ENCODE measurements around the gene RNF4.

Gene RNF4, protein sequence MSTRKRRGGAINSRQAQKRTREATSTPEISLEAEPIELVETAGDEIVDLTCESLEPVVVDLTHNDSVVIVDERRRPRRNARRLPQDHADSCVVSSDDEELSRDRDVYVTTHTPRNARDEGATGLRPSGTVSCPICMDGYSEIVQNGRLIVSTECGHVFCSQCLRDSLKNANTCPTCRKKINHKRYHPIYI

DNA sequence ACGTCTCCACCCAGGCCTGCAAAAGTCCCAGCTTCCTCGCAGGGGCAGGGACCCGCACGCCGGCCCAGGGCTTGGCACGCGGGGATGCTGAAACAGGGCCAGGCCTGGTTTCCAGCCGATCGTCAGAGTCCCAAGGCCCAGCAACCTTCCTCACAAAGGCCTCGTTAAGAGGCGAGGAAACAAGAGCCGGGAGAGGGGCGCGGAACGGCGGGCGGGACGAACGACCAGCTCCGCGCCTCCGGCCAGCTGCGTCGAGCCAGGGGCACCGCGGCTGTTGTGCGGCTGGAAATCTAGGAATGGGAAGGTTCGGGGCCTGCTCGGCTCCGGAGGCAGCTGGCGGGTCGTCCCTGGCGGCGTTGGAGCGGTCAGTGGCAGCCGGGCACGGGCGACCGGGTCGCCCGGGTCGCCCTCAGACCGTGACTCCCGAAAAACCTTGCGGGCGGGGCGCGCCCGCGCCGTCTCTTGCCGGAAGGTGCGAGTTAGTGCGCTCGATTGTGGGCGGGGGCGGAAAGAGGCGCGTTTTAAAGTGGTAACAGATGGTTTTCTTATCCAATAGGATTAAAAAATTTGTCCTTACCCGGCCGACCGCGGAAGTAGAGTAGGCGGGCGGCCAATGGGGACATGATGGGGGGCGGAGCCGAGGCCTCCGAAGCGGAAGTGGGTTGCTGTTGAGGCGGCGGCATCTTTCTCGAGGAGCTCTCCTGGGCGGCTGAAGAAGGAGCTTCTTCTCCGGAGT lies at the start of gene RNF4:
Gene RNF4 (plus strand): TSS at position 651 of the 736 bp plus-strand sequence. CDS start 21,388 bp downstream, outside the sequence.
- Histone ChIP-seq H3K9ac (ENCODE audit: low read length in 5 of 5) (peak within 1 kb of the TSS; percentile 79 to 98 (median 96)), H3K4me1 (ENCODE audit: control insufficient read depth in 5 of 5, insufficient read depth in 5 of 5, low read length in 5 of 5) (peaks cover 4 to 37% (median 29%) of the 10 kb centered on the region in 5 donors), H3K36me3 (ENCODE audit: control insufficient read depth in 5 of 5, insufficient read depth in 5 of 5, low read length in 5 of 5) (peaks cover 7 to 15% (median 10%) of the 10 kb centered on the region in 5 donors)

DNA sequence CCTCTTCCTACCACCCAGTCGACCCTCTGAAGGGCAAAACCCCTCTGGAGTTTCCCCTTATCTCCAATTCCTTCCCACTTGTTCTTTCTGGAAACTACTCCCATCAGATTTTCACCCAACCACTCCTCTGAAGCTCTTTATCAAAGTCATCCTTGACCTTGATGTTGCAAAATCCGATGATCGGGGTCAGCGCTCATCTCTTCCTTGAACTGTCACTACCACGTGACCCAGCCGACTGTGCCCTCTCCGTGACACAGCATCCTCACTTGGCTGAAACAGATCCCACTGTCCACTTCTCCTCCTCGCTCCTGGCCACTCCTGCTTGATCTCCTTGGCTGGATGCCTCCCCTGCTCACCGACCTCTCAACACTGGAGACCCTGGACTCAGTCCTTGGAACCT lies 49.1 kb upstream of the RNF4 start:
- Histone ChIP-seq H3K36me3 (ENCODE audit: control insufficient read depth in 5 of 5, insufficient read depth in 5 of 5, low read length in 5 of 5) (no peaks in the 10 kb centered on the region), H3K9ac (ENCODE audit: low read length in 5 of 5) (no peak overlapping the region), H3K4me1 (ENCODE audit: control insufficient read depth in 5 of 5, insufficient read depth in 5 of 5, low read length in 5 of 5) (peaks cover 1 to 33% (median 28%) of the 10 kb centered on the region in 5 donors), H3K27ac (ENCODE audit: low read depth, low read length) (no peak overlapping the region), H3K27me3 (ENCODE audit: control insufficient read depth in 5 of 5, insufficient read depth in 4 of 5, low read length in 5 of 5) (peaks cover 7 to 31% (median 11%) of the 10 kb centered on the region in 5 donors), H3K9me3 (ENCODE audit: control insufficient read depth in 5 of 5, low read length in 5 of 5) (no peaks in the 10 kb centered on the region), H3K4me3 (ENCODE audit: low read depth in 1 of 5, low read length in 5 of 5) (no peak overlapping the region)

More for the DNA sequence above, at the start of gene RNF4:
- H3K27ac ChIP-seq (ENCODE audit: low read depth, low read length), result peak within 1 kb of the TSS; percentile 92
- no peaks in the 10 kb centered on the region for H3K27me3 ChIP-seq (ENCODE audit: control insufficient read depth in 5 of 5, insufficient read depth in 4 of 5, low read length in 5 of 5)
- H3K9me3 ChIP-seq (ENCODE audit: control insufficient read depth in 5 of 5, low read length in 5 of 5), result no peaks in the 10 kb centered on the region
- H3K4me3 ChIP-seq (ENCODE audit: low read depth in 1 of 5, low read length in 5 of 5), result peak within 1 kb of the TSS; percentile 79 to 98 (median 94)

DNA sequence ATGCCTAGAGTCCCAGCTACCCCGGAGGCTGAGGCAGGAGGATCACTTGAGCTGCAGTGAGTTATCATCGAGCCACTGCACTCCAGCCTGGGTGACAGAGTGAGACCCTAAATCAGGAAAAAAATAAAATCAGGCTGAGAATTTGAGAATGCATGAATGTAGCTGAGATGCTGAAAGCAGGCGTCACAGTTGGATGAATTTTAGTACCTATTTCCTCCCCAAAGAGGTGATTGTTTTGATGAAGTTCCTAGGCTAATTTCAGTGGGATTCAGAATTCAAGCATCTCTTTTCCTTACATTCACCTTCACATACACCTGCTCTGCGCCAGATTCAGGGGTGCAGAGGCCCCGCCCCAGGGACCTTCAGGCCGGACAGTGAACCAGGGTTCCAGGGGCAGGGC lies 47.0 kb upstream of the RNF4 start:
- H3K4me3 ChIP-seq (ENCODE audit: low read depth in 1 of 5, low read length in 5 of 5), result no peak overlapping the region
- peaks cover 3 to 18% (median 6%) of the 10 kb centered on the region in 5 donors for H3K27me3 ChIP-seq (ENCODE audit: control insufficient read depth in 5 of 5, insufficient read depth in 4 of 5, low read length in 5 of 5)
- no peaks in the 10 kb centered on the region for H3K36me3 ChIP-seq (ENCODE audit: control insufficient read depth in 5 of 5, insufficient read depth in 5 of 5, low read length in 5 of 5)
- H3K27ac ChIP-seq (ENCODE audit: low read depth, low read length), result no peak overlapping the region
- peaks cover 0 to 23% (median 21%) of the 10 kb centered on the region in 5 donors for H3K4me1 ChIP-seq (ENCODE audit: control insufficient read depth in 5 of 5, insufficient read depth in 5 of 5, low read length in 5 of 5)
- no peaks in the 10 kb centered on the region for H3K9me3 ChIP-seq (ENCODE audit: control insufficient read depth in 5 of 5, low read length in 5 of 5)
- no peak overlapping the region for H3K9ac ChIP-seq (ENCODE audit: low read length in 5 of 5)

DNA sequence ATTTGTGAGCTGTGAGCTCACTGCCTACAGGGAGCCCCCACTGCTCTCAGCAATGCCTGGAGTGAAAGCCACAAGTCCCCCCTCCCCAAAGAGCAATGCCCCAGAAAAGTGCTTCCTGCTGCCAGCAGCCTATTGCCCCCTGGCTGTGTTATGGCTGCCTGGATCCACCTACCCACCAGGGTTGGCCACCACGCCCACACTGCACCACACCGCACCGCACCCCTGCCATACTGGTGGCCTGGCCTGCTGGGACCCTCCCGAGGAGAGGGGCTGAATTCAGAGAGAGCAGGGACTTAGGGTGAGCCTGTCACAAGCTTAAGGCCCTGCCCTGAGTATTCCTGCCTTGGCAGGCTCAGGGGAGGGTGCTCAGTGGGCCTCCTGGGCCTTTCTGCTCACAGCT lies 45.8 kb upstream of the RNF4 start:
- Histone ChIP-seq H3K9me3 (ENCODE audit: control insufficient read depth in 5 of 5, low read length in 5 of 5) (no peaks in the 10 kb centered on the region), H3K27me3 (ENCODE audit: control insufficient read depth in 5 of 5, insufficient read depth in 4 of 5, low read length in 5 of 5) (peaks cover 3 to 12% (median 6%) of the 10 kb centered on the region in 5 donors), H3K9ac (ENCODE audit: low read length in 5 of 5) (no peak overlapping the region), H3K4me3 (ENCODE audit: low read depth in 1 of 5, low read length in 5 of 5) (no peak overlapping the region), H3K27ac (ENCODE audit: low read depth, low read length) (no peak overlapping the region), H3K4me1 (ENCODE audit: control insufficient read depth in 5 of 5, insufficient read depth in 5 of 5, low read length in 5 of 5) (peaks cover 0 to 14% (median 11%) of the 10 kb centered on the region in 5 donors), H3K36me3 (ENCODE audit: control insufficient read depth in 5 of 5, insufficient read depth in 5 of 5, low read length in 5 of 5) (no peaks in the 10 kb centered on the region)

DNA sequence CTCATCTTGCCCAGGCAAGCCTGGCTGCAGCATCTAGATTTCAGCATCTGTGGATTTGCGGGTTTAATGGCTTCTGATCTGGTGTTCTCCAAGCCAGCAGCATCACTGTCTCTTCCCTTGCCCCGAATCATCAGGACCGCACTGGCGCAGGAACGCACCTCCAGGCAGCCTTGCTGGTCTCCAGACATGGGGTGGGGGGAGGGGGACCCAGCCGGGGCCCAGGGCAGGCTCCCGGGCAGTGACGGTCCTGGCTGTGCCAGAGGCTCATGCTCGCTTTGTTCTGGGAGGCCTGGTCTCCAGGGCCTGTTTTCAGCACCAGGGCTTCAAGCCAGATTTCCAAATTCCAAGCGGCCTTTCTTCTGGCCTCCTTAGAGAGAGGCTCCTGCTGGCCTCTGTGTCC lies 45.2 kb upstream of the RNF4 start:
- H3K4me1 ChIP-seq (ENCODE audit: control insufficient read depth in 5 of 5, insufficient read depth in 5 of 5, low read length in 5 of 5), result peaks cover 0 to 15% (median 9%) of the 10 kb centered on the region in 5 donors
- no peak overlapping the region for H3K4me3 ChIP-seq (ENCODE audit: low read depth in 1 of 5, low read length in 5 of 5)
- H3K36me3 ChIP-seq (ENCODE audit: control insufficient read depth in 5 of 5, insufficient read depth in 5 of 5, low read length in 5 of 5), result no peaks in the 10 kb centered on the region
- no peak overlapping the region for H3K27ac ChIP-seq (ENCODE audit: low read depth, low read length)
- no peak overlapping the region for H3K9ac ChIP-seq (ENCODE audit: low read length in 5 of 5)
- H3K27me3 ChIP-seq (ENCODE audit: control insufficient read depth in 5 of 5, insufficient read depth in 4 of 5, low read length in 5 of 5), result peaks cover 3 to 12% (median 6%) of the 10 kb centered on the region in 5 donors
- H3K9me3 ChIP-seq (ENCODE audit: control insufficient read depth in 5 of 5, low read length in 5 of 5), result no peaks in the 10 kb centered on the region

DNA sequence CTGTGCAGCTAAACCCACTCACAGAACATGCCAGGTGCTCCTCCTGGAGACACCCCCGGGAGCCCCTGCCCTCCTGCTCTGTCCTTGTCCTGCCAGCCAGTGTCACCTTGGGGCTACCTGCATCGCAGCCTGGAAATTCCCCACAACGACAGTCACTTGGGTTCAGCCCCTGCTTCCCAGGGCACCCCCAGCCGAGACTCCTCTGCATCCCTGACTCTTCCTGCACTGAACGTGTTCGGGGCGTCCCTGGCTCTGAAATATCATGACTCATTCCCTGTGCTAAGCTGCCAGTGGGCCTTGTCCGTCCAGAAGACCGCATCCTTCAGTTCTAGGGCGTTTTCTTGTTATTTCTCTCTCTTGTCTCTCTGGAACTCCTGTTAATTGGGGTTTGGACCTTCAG lies 44.3 kb upstream of the RNF4 start:
- Histone ChIP-seq H3K36me3 (ENCODE audit: control insufficient read depth in 5 of 5, insufficient read depth in 5 of 5, low read length in 5 of 5) (no peaks in the 10 kb centered on the region), H3K4me3 (ENCODE audit: low read depth in 1 of 5, low read length in 5 of 5) (no peak overlapping the region), H3K9me3 (ENCODE audit: control insufficient read depth in 5 of 5, low read length in 5 of 5) (no peaks in the 10 kb centered on the region), H3K27ac (ENCODE audit: low read depth, low read length) (no peak overlapping the region), H3K9ac (ENCODE audit: low read length in 5 of 5) (no peak overlapping the region), H3K27me3 (ENCODE audit: control insufficient read depth in 5 of 5, insufficient read depth in 4 of 5, low read length in 5 of 5) (peaks cover under 1 to 9% (median 6%) of the 10 kb centered on the region in 5 donors), H3K4me1 (ENCODE audit: control insufficient read depth in 5 of 5, insufficient read depth in 5 of 5, low read length in 5 of 5) (peaks cover 0 to 12% (median under 1%) of the 10 kb centered on the region in 5 donors)

DNA sequence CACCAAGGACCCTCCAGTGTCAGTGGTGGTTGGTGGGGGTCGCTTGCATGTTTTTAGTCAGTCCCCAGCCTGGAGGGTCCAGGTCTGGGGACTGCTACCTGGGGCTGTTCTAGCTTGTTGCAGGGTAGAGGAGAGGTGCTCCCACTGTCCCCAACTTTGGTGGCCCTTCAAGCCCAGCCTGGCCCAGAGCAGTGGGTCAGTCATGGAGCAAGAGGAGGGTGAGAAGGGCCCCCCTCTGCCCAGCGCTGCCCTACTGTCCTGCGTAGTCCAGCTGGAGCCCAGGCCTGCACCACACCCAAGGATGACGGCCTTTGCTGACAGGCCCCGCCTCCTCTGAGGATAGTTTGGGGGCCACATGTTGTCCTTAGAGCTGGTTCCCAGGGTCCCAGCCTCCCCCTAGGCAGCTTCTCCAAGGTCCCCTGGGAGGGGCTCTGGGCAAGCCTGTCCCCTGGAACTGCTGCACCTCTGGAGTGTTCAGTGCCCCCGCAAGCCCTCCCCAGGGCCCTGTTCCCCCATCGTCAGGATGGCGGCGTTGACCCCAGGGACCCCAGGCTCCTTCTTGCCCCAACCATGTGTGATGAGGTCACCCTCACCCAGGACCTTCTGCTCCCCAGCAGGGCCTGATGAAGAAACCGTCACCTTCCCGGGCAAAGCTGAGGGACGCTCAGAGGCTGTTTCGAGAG lies 43.4 kb upstream of the RNF4 start:
- Histone ChIP-seq H3K27ac (ENCODE audit: low read depth, low read length) (no peak overlapping the region), H3K27me3 (ENCODE audit: control insufficient read depth in 5 of 5, insufficient read depth in 4 of 5, low read length in 5 of 5) (peaks cover 0 to 7% (median under 1%) of the 10 kb centered on the region in 5 donors), H3K9me3 (ENCODE audit: control insufficient read depth in 5 of 5, low read length in 5 of 5) (peaks cover 0 to 2% (median 0%) of the 10 kb centered on the region in 5 donors), H3K4me1 (ENCODE audit: control insufficient read depth in 5 of 5, insufficient read depth in 5 of 5, low read length in 5 of 5) (peaks cover 0 to 12% (median 0%) of the 10 kb centered on the region in 5 donors), H3K36me3 (ENCODE audit: control insufficient read depth in 5 of 5, insufficient read depth in 5 of 5, low read length in 5 of 5) (no peaks in the 10 kb centered on the region), H3K4me3 (ENCODE audit: low read depth in 1 of 5, low read length in 5 of 5) (no peak overlapping the region), H3K9ac (ENCODE audit: low read length in 5 of 5) (no peak overlapping the region)

DNA sequence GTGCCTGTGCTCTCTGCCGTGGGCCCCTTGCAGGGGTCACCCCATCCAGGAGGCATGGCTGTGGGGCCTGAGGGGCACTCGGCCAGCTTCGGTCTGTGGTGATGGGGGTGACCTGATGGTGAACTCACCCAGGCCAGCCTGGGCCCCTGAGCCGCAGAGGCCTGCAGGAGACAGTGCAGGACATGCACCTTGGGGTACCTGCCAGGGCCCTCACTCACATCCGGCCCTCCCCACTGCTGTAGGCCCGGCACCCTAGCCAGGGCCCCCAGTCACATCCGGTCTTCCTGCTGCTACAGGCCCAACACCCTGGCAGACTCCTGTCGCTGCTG lies 42.9 kb upstream of the RNF4 start:
- H3K4me1 ChIP-seq (ENCODE audit: control insufficient read depth in 5 of 5, insufficient read depth in 5 of 5, low read length in 5 of 5), result peaks cover 0 to 12% (median 0%) of the 10 kb centered on the region in 5 donors
- H3K9me3 ChIP-seq (ENCODE audit: control insufficient read depth in 5 of 5, low read length in 5 of 5), result peaks cover 0 to 4% (median 0%) of the 10 kb centered on the region in 5 donors
- peaks cover 0 to 4% (median 0%) of the 10 kb centered on the region in 5 donors for H3K27me3 ChIP-seq (ENCODE audit: control insufficient read depth in 5 of 5, insufficient read depth in 4 of 5, low read length in 5 of 5)
- H3K27ac ChIP-seq (ENCODE audit: low read depth, low read length), result no peak overlapping the region
- no peak overlapping the region for H3K9ac ChIP-seq (ENCODE audit: low read length in 5 of 5)
- no peaks in the 10 kb centered on the region for H3K36me3 ChIP-seq (ENCODE audit: control insufficient read depth in 5 of 5, insufficient read depth in 5 of 5, low read length in 5 of 5)
- H3K4me3 ChIP-seq (ENCODE audit: low read depth in 1 of 5, low read length in 5 of 5), result no peak overlapping the region

DNA sequence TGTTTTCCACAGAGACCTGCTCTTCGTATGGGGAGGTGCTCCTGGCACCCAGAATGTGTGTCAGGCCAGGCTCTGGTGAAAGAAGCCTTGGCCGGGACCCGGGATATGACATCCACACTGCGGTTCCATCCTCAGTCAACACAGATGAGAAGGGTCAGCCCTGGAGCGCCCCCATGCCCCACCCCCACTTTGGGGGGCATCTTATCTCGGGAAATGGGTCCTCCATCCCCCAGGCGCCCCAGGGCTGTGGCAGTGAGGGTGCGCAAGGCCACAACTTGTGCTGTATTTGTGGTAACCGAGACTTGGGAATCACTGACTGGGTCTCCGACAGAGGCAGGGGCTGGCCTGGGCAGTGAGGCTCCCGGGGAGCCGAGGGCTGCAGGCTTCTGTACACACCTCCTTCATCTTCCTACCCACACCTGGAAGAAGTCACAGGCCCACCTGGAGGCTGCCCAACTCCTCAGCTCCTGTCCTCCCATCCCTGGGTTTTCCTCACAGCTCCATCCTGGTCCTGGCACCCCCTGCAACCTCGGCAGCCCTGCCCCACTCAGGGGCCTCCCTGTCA lies 42.1 kb upstream of the RNF4 start:
- Histone ChIP-seq H3K36me3 (ENCODE audit: control insufficient read depth in 5 of 5, insufficient read depth in 5 of 5, low read length in 5 of 5) (no peaks in the 10 kb centered on the region), H3K4me3 (ENCODE audit: low read depth in 1 of 5, low read length in 5 of 5) (no peak overlapping the region), H3K27ac (ENCODE audit: low read depth, low read length) (no peak overlapping the region), H3K27me3 (ENCODE audit: control insufficient read depth in 5 of 5, insufficient read depth in 4 of 5, low read length in 5 of 5) (peaks cover 0 to 4% (median 0%) of the 10 kb centered on the region in 5 donors), H3K4me1 (ENCODE audit: control insufficient read depth in 5 of 5, insufficient read depth in 5 of 5, low read length in 5 of 5) (peaks cover 0 to 12% (median 0%) of the 10 kb centered on the region in 5 donors), H3K9me3 (ENCODE audit: control insufficient read depth in 5 of 5, low read length in 5 of 5) (peaks cover 0 to 4% (median 0%) of the 10 kb centered on the region in 5 donors), H3K9ac (ENCODE audit: low read length in 5 of 5) (no peak overlapping the region)
